DOHH2 (cell line): ENCODE data around the gene NPTN.

Source experiments
- H3F3A ChIP-seq: fragments of 200-600 bp; sonication (generic), shearing (Covaris generic); 2 replicates; pipeline ENCODE4 v1.6.0; 2016; ENCODE audit warnings: antibody characterized with exemption, mild to moderate bottlenecking; ENCODE audit not compliant: control insufficient read depth, insufficient read depth
- H3K27ac ChIP-seq: fragments of 200-600 bp; sonication (generic); 2 replicates; pipeline ENCODE4 v1.5.1; 2014; ENCODE audit warnings: low read depth, mild to moderate bottlenecking, low read length, moderate library complexity
- H3K27me3 ChIP-seq: fragments of 200-600 bp; sonication (generic); 2 replicates; pipeline ENCODE4 v1.6.1; 2014; ENCODE audit warnings: mild to moderate bottlenecking, low read length, mixed read lengths; ENCODE audit not compliant: control insufficient read depth
- H3K36me3 ChIP-seq: fragments of 200-600 bp; sonication (generic); 2 replicates; pipeline ENCODE4 v1.6.1; 2014; ENCODE audit warnings: mild to moderate bottlenecking, low read length, moderate library complexity, mixed read lengths; ENCODE audit not compliant: control insufficient read depth
- H3K4me1 ChIP-seq: fragments of 200-600 bp; sonication (generic); 2 replicates; pipeline ENCODE4 v1.6.1; 2014; ENCODE audit warnings: mild to moderate bottlenecking, low read length, mixed read lengths; ENCODE audit not compliant: control insufficient read depth
- H3K4me2 ChIP-seq: fragments of 200-600 bp; sonication (generic); 2 replicates; pipeline ENCODE4 v1.6.0; 2014; ENCODE audit warnings: mild to moderate bottlenecking, low read length, moderate library complexity
- H3K4me3 ChIP-seq: fragments of 200-600 bp; sonication (generic); 2 replicates; pipeline ENCODE4 v1.5.1; 2014; ENCODE audit warnings: mild to moderate bottlenecking, low read length, mixed read lengths
- H3K79me2 ChIP-seq: fragments of 200-600 bp; sonication (generic); 2 replicates; pipeline ENCODE4 v1.6.1; 2014; ENCODE audit warnings: mild to moderate bottlenecking, low read length, mixed read lengths; ENCODE audit not compliant: control insufficient read depth
- H3K9me2 ChIP-seq: fragments of 200-600 bp; sonication (generic); replicated peaks from 2 replicates; pipeline ENCODE4 v1.6.1; 2014; ENCODE audit warnings: mild to moderate bottlenecking, low read length, mixed read lengths; ENCODE audit not compliant: control insufficient read depth
- H3K9me3 ChIP-seq: fragments of 200-600 bp; sonication (generic); 2 replicates; pipeline ENCODE4 v1.6.1; 2014; ENCODE audit warnings: antibody characterized with exemption, low read length, mixed read lengths; ENCODE audit not compliant: control insufficient read depth, insufficient read depth
- H4K20me1 ChIP-seq: fragments of 200-600 bp; sonication (generic); 2 replicates; pipeline ENCODE4 v1.6.0; 2014; ENCODE audit warnings: low read depth, mild to moderate bottlenecking, antibody characterized with exemption, low read length, moderate library complexity; ENCODE audit not compliant: control insufficient read depth, insufficient read depth
- CTCF ChIP-seq: fragments of 200-600 bp; sonication (generic); IDR thresholded peaks from one replicate; pipeline ENCODE4 v1.5.1; 2014; ENCODE audit warnings: antibody characterized with exemption, mild to moderate bottlenecking, low read depth, low read length; ENCODE audit not compliant: poor library complexity, severe bottlenecking
- EZH2phosphoT487 ChIP-seq: fragments of 200-600 bp; sonication (generic); IDR thresholded peaks from 2 replicates; pipeline ENCODE4 v1.6.1; 2017; ENCODE audit warnings: borderline replicate concordance, mild to moderate bottlenecking, antibody characterized with exemption, low read length, moderate library complexity, mixed read lengths

NPTN gene

DNA sequence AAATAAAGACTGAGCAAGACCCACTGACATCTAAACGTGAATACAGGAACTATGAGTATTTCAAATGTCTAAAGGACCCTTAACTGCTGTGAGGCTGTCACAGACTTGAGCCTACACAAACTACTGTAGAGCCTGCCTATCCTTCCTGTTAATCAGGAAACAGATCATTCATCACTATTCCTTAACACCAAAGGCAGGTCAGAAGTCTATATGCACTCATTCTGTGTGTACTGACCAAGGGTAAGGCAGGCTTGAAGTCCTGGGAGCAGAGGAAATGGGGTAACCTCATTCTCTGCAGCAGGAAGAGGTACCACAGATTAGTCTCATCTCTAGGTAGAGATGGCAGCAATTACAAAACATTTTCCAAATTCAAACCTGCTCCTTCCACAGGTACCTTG, 30.7 kb downstream of the NPTN start:
- Histone ChIP-seq H3K4me2 (no peak overlapping the region), H4K20me1 (peaks cover 33% of the 10 kb centered on the region), H3K4me3 (no peak overlapping the region), H3K27me3 (no peaks in the 10 kb centered on the region), H3K4me1 (peaks cover 11% of the 10 kb centered on the region), H3F3A (no peaks in the 10 kb centered on the region), H3K79me2 (peaks cover 98% of the 10 kb centered on the region), H3K9me3 (no peaks in the 10 kb centered on the region), H3K27ac (no peak overlapping the region), H3K9me2 (no peaks in the 10 kb centered on the region), H3K36me3 (no peaks in the 10 kb centered on the region)
- TF ChIP-seq EZH2phosphoT487 (no peak), CTCF (no peak)

GRCh38 chr15:73601451-73602445, 31.4 kb downstream of the NPTN start:
- Histone ChIP-seq H3F3A (no peaks in the 10 kb centered on the region), H3K79me2 (peaks cover 98% of the 10 kb centered on the region), H3K4me2 (no peak overlapping the region), H4K20me1 (peaks cover 26% of the 10 kb centered on the region), H3K4me3 (no peak overlapping the region), H3K4me1 (0 out of 2 replicates have a peak, but pooled peaks cover 5% of the 10 kb centered on the region), H3K27ac (no peak overlapping the region), H3K9me2 (no peaks in the 10 kb centered on the region), H3K27me3 (no peaks in the 10 kb centered on the region), H3K36me3 (no peaks in the 10 kb centered on the region), H3K9me3 (no peaks in the 10 kb centered on the region)
- TF ChIP-seq CTCF: no peak
- TF ChIP-seq EZH2phosphoT487: no peak

DNA sequence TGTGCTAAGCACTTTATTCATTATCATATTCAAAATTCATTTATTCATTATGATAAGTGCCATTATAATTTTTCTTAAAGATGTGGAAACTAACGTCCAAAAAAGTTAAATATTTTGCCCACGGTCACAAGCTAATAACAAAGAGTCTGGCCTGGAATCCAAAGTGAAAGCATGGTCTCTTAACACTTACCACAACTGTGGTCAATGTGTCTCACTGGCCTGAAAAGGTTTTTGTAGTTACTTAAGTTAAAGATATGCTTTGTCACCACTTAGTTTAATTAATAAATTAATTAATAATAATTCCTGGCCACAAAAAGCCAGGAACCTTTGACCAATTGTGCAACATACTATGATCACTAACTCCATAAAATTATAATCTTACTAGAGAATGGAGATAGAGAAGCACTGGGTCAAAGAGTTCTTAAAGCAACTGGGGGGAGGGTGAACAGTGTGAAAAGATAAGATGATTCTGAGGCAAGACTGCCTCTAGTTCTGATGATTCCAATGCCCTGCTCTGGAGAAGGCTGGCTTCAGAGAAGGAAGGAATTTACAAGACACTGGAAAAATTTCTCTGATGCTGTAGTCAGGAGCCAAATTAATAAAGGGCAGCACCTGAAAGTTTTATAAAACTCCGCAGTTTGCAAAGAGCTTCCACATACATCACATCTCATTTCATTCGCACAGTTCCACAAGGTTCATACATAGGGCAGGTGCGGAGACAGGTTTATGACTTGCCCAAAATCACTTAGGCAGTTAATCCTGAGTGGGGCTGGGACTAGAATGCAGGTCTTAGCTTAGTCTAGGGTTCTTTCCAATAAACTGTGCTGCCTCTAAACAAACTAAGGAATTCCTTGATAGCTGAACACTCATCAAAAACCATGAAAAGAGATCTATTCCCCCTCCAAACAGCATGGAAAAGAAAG, 32.5 kb downstream of the NPTN start:
- no peak overlapping the region for H3K4me3 ChIP-seq
- no peak overlapping the region for H3K27ac ChIP-seq
- H4K20me1 ChIP-seq: peaks cover 25% of the 10 kb centered on the region
- H3K4me2 ChIP-seq: no peak overlapping the region
- H3K27me3 ChIP-seq: no peaks in the 10 kb centered on the region
- H3F3A ChIP-seq: no peaks in the 10 kb centered on the region
- TF ChIP-seq CTCF: no peak
- TF ChIP-seq EZH2phosphoT487: no peak
- peaks cover 98% of the 10 kb centered on the region for H3K79me2 ChIP-seq
- H3K9me3 ChIP-seq: no peaks in the 10 kb centered on the region
- H3K36me3 ChIP-seq: no peaks in the 10 kb centered on the region
- 0 out of 2 replicates have a peak, but pooled peaks cover 5% of the 10 kb centered on the region for H3K4me1 ChIP-seq
- H3K9me2 ChIP-seq: no peaks in the 10 kb centered on the region
